SKM-1 (cell line): ENCODE data around the gene C6orf62.
"Not testable (repeated sequence)": the region's sequence is repeated elsewhere in the genome, so short reads cannot be mapped to it uniquely, and the experiment has no call there.

Experiments
- DNase-seq: peaks from one replicate; lab custom pipeline; 2025; ENCODE audit not compliant: unreplicated experiment; lab: John Stamatoyannopoulos, UW

The C6orf62 gene

GRCh38 chr6:24702720-24703282 is 16.2 kb downstream of the C6orf62 start:
- DNase-seq, result no peak

DNA sequence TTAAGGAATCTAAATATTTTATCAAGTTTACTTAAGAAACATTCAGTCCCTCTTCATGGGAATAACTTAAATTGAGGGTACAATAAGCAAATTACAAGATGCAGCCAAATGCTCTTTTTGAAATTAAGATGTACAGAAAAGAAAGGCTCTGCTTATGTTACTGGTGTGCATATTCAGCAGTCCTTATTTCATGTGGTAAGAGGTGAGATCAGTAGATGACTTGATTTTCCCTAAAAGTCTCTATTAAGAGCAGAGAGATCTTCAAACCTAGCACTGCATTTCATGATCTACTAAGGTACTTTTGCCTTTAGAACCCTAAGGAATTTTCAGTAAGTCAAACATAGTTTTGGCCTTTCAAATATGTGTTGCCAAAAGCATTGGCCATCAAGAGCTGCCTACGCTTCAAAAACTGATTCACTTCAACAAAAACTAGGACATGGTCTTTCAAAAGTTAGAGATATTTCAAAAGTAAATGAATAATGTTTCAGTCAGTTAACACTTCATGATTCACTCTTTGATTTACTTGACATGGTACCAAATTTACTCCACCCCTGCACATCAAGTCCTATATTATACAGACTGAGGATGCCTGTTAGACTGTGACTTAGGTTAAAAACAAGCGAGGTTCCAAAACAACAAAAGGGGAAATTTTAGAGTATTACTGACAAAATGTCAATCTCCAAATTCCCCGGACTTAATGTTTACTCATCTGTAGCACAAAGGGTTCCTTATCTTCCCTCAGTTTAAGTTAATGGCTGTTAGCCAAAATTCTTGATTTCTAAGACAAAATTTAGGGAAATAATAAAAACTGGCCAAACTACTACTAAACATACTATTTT is 19.2 kb downstream of the C6orf62 start:
- no peak for DNase-seq

DNA sequence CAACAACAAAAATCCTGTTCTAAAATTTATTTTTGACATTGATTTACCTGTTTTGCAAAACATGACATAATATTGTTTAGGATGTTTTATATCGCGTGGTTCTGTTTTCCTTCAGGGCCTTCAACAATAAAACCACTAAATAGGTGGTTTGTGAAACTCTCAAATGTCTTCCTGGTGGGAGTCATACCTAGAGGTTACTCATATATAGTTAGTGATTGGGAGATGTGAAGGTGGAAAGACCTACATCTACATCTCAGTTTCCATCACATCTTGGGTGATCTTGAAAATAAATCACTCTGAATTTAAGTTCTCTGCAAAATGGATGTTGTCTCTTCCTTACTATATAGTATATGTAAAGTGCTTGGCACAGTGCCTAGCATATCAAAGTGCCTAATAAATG is 22.9 kb downstream of the C6orf62 start:
- no peak for DNase-seq

DNA sequence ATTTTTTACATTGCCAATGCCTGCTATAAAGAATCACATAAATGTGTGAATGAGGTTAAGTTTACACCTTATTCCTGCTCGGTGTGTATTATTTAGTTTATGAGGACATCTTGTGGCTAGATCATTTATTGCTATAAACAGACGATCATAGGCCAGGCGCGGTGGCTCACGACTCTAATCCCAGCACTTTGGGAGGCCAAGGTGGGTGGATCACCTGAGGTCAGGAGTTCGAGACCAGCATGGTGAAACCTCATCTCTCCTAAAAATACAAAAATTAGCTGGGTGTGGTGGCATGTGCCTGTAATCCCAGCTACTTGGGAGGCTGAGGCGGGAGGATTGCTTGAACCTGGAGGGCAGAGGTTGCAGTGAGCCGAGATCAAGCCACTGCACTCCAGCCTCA is 23.3 kb downstream of the C6orf62 start:
- DNase-seq, result not testable (repeated sequence)

DNA sequence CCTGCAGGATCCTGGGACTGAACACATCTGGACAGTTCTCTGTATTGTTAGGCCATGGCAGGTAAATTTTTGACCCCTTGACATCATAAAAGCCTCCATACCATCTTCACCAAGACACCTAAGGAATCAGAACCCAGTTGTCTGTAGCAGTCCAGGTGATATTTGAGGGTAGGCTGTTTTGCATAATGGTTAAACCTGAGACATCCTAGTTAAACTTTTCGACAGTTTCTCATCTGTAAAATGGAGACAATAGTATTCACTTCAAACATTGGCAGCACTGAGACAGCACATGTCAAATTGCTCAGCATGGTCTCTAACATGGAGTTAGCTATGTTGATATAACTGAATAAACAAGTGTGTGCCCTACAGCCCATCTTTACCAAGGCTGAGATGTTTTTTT is 24.8 kb downstream of the C6orf62 start:
- no peak for DNase-seq

GRCh38 chr6:24692848-24693592 is 25.9 kb downstream of the C6orf62 start:
- DNase-seq, result no peak

GRCh38 chr6:24692415-24692814 is 26.5 kb downstream of the C6orf62 start:
- no peak for DNase-seq

GRCh38 chr6:24692003-24692402 is 27.0 kb downstream of the C6orf62 start:
- DNase-seq, result no peak

GRCh38 chr6:24691550-24691949 is 27.4 kb downstream of the C6orf62 start:
- DNase-seq, result no peak

DNA sequence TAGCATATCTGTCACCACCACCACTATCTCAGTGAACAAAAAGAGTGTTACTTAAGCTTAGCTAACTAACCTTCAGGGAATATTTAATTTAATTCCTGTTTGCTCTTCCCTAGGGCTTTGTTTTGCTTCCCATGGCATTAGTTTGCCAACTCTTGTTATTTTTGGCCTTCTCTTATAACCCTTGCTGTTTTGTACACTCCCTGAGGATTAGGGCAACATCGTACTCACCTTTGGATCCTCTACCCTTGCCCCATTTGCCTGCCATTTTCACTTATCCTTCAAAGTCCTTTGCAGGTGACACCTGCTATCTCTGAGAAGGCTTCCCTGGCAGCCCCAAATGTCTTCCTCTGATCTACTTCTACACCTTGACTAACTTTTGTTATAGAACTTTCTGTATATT is 28.4 kb downstream of the C6orf62 start:
- no peak for DNase-seq

DNA sequence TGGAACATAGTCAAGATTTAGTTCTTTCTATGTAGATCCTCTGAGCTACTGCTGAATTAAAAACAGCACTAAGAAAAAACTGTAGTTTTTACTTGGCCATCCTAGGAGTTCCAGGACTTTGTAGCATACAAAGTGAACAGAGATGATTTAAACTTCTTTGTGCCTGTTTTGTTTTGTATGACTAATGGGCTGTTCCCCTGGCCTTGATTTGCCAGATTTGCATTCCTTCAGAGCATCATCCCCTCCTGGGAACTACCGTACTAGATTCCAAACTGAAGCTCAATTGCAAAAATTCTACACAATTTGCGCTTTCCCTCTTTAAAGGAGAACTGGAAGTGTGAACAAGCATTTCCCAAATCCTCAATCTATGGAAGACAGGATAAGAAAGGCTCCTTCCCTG is 29.0 kb downstream of the C6orf62 start:
- no peak for DNase-seq

DNA sequence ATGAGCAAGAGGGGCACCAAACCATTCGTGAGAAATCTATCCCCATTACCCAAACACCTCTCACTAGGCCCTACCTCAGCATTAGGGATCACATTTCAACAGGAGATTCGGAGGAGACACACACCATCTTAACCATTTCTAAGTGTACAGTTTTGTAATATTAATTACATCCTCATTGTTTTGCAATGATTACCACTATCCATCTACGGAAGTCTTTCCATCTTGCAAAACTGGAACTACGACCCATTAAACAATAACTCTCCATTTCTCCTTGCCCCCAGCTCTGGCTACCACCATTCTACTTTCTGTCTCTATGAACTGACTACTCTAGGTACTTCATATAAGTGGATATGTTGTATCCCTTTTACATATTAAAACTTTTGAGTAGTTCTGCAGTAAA is 32.0 kb downstream of the C6orf62 start:
- DNase-seq, result no peak

DNA sequence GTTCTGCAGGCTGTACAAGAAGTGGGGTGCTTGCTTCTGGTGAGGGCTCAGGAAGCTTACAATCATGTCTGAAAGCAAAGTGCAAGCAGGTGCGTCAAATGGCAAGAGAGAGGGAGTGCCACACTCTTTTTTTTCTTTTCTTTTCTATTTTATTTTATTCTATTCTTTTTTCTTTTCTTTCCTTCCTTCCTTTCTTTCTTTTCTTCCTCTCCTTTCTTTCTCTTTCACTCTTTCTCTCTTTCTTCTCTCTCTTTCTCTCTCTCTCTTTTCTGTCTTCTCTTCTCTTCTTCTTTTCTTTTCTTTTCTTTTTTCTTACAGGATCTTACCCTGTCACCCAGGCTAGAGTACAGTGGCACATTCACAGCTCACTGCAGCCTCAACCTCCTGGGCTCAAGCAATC is 32.5 kb downstream of the C6orf62 start:
- DNase-seq, result no peak

- DNase-seq, result no peak
Measured at GRCh38 chr6:24683297-24684296, 35.4 kb downstream of the C6orf62 start.

DNA sequence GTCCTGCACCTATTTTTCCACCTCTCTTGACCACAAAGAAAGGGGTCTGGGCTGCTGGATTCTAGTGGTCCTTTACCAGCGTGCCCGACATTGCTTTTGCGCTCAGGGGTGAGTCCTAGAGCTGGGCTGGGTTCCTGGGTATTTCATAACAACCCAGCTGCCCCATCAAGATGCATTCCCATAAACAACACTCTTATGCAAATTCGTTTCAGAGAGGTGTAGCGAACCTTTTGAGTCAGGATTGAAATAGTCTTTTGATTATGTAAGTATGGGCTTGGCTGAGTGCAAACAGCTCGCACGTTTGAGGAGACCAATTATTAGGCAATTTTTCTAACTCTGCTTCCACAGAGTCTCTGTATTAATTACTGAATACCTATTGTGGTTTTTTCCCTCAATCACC is 38.4 kb downstream of the C6orf62 start:
- no peak for DNase-seq

DNA sequence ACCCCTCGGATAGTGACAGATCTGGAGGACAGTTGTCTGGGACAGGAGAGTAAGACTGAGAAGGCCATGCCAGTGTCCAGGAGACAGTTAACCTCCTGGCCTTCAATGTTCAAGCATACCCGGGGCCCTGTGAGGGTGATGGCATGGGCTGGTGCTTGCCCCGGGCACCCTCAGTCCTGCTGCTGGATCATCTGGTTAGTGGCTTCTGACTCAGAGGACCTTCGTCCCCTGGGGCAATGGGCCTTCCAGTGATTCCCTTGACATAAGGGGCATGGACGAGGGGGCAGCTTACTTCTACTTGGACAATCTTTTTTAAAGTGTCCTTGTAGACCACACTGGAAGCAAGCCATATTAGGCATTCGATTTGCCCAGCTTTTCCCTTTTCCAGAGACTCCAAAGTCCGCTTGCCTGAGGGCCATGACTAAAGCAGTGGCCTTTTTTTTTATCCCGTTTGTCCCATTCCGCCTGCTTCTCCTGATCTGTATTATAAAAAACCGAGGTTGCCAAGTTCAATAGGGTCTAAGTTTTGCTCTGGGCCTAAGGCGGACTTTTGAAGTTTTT is 40.1 kb downstream of the C6orf62 start:
- DNase-seq, result not testable (repeated sequence)

DNA sequence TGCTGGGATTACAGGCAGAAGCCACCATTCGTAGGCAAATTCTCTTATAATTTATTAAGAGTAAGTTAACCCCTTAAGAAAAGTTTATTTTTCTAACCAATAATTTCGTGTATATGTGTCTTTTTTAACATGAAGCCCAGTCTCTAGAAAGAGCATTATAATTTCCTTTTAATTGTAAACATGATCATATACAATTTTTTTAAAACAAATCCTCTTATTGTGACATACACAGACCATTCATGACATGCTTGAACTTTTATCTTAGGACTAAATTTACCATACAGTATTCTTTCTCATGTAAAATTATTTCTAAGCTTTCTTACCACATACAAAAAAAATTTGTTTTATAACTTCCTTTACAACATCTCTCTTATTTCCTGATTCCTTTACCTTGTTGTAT is 45.3 kb downstream of the C6orf62 start:
- DNase-seq, result no peak

GRCh38 chr6:24672620-24673182 is 46.3 kb downstream of the C6orf62 start:
- no peak for DNase-seq

DNA sequence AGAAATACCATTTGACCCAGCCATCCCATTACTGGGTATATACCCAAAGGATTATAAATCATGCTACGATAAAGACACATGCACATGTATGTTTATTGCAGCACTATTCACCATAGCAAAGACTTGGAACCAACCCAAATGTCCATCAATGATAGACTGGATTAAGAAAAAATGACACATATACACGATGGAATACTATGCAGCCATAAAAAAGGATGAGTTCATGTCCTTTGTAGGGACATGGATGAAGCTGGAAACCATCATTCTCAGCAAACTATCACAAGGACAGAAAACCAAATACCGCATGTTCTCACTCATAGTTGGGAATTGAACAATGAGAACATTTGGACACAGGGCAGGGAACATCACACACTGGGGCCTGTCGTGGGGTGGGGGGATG is 47.9 kb downstream of the C6orf62 start:
- DNase-seq, result not testable (repeated sequence)

DNA sequence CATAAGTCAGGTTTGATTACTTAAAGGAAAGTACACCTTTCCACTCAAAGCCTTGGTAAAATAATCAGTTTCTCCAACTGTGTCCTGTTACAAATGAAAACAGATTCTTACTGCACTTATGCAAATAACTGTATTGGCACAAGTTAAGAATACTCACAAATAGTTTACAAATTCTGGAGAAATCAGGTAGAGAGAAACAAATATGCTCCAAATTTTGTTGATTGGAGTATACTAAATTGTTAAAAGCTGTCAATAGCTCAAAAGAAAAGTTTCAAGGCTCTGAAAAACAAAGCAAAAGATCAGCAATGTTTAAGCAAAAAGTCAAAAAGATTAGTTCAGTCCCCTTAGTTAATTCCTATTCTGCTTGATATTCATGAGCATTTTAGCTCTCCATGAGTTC is 48.5 kb downstream of the C6orf62 start:
- DNase-seq, result not testable (repeated sequence)
